Activated CD4-positive, alpha-beta T cell treated with anti-CD3 and anti-CD28 coated beads, Interleukin-2, amount 10 ng/mL, durations not matched to agents 7 days and 5 days (primary cell): ENCODE data around the gene DUSP23. TPM values are rescaled to one million over a fixed set of nuclear protein-coding genes. Genes with fewer than 3 reads are reported as not detected.
A peak's percentile ranks its signal among the peaks of the same experiment; 100 is the strongest.

Source experiments
- CTCF ChIA-PET: fragments of 350-600 bp; sonication (Branson Sonifier 250); formaldehyde crosslinking; loops from one replicate; lab custom pipeline; 2021; ENCODE audit warnings: antibody characterized with exemption; lab: Charles Lee
- POLR2A ChIA-PET: fragments of 350-600 bp; sonication (Branson Sonifier 250); formaldehyde crosslinking; loops from one replicate; lab custom pipeline; 2021; ENCODE audit warnings: antibody characterized with exemption; lab: Charles Lee
- DNase-seq: peaks from one replicate; pipeline ENCODE4 v3.0.0-alpha.2; 2020
- H3K27ac Mint-ChIP-seq: one replicate; pipeline ENCODE4 v1.8.0; 2021; ENCODE audit warnings: mild to moderate bottlenecking, moderate library complexity, mixed read lengths
- H3K27me3 Mint-ChIP-seq: one replicate; pipeline ENCODE4 v1.8.0; 2021; ENCODE audit warnings: mixed read lengths
- H3K36me3 Mint-ChIP-seq: one replicate; pipeline ENCODE4 v1.8.0; 2021; ENCODE audit warnings: low read depth, mixed read lengths
- H3K4me1 Mint-ChIP-seq: one replicate; pipeline ENCODE4 v1.8.0; 2021; ENCODE audit warnings: mixed read lengths
- H3K4me3 Mint-ChIP-seq: one replicate; pipeline ENCODE4 v1.8.0; 2021; ENCODE audit warnings: mild to moderate bottlenecking, moderate library complexity, mixed read lengths
- H3K9me3 Mint-ChIP-seq: one replicate; pipeline ENCODE4 v1.8.0; 2021; ENCODE audit warnings: mixed read lengths
- total RNA-seq, 2 experiments: library from RNA; stranded (reverse); gene quantifications; one replicate each; pipeline ENCODE4 v1.2.3, GENCODE V29; 2021

Gene DUSP23
- 10 to 100 TPM; 22.9 to 23.8 TPM for total RNA-seq

DNA sequence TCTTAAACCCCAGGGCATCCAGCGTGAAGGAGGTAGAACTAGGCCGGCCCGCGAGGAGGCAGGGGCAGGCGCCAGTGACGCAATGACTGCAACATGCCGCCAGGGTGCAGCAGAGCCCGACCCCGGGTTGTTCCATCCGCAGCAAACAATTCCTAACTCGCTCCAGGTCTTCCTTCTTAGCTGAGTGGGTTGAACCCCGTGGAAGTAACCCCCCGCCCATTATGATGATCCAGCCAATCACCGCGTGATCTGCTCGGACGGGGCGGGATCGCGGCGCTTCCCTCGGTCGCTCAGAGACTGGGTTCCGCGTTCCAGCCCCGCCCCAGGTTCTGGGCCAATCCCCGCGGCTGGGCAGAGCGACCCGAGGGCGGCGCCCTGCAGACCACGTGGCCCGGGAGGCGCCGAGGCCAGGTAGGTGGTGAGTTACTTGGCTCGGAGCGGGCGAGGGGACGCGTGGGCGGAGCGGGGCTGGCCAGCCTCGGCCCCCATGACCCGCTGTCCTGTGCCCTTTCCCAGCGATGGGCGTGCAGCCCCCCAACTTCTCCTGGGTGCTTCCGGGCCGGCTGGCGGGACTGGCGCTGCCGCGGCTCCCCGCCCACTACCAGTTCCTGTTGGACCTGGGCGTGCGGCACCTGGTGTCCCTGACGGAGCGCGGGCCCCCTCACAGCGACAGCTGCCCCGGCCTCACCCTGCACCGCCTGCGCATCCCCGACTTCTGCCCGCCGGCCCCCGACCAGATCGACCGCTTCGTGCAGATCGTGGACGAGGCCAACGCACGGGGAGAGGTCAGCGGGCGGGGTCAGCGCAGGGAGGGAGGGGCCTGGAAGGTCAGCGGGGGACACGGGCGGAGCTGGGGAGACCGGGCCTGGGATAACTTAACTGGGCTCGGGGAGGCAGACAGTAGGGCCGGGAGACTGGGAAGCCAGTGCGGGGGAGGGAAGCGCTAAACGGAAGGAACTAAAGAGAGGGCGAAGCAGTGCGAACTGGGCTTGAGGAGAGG, at the start of gene DUSP23:
DUSP23 (plus strand) TSS at position 380 of the 1,000 bp plus-strand sequence; CDS start at position 519, 139 bp downstream.
- Mint-ChIP-seq H3K4me1 (peaks cover 30% of the 10 kb centered on the region), H3K4me3 (peak within 1 kb of the TSS; percentile 75), H3K27ac (peak within 1 kb of the TSS; percentile 41), H3K27me3 (peaks cover 8% of the 10 kb centered on the region), H3K9me3 (no peaks in the 10 kb centered on the region), H3K36me3 (no peaks in the 10 kb centered on the region)
- peak; percentile 96 for DNase-seq
- CTCF ChIA-PET: interaction anchor here (0.6 to 1.6 kb wide), 15 partner anchors 9 to 227 kb away, joined by 3 to 12 read pairs (median 3); partner anchors contain the start of gene FCRL6
- POLR2A ChIA-PET: no interaction called here

DNA sequence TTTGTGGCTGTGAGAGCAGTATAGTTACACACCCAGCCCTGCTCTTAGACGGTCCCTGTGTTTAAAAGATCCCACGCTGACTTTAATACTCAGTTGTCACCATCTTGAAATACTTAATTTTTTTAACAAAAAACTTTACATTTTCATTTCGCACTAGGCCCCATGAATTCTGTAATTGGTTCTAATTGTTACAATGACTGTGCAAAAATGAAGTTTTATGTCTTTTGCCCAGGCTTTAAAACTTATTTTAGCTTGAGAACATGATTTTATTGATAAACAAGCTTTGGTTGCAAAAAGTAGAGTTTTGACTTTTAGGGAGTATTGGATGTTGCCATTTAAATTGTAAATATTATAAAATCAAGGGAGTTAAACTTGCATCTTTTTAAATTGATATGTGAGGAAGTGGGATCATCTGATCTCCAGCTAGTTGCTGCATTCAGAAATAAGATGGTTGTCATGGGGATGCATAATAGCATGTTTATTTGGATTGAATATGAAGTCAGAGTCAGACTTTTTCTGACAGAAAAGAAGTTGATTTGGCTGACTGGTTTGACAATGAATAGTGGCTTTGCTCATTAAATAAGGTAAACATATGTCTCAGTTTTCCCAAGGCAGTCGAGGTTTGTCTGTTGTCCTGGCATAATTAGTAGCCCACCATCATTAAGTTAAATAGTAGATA, 43.4 kb upstream of the DUSP23 start:
- no peak overlapping the region for H3K27ac Mint-ChIP-seq
- POLR2A ChIA-PET: no interaction called here

DNA sequence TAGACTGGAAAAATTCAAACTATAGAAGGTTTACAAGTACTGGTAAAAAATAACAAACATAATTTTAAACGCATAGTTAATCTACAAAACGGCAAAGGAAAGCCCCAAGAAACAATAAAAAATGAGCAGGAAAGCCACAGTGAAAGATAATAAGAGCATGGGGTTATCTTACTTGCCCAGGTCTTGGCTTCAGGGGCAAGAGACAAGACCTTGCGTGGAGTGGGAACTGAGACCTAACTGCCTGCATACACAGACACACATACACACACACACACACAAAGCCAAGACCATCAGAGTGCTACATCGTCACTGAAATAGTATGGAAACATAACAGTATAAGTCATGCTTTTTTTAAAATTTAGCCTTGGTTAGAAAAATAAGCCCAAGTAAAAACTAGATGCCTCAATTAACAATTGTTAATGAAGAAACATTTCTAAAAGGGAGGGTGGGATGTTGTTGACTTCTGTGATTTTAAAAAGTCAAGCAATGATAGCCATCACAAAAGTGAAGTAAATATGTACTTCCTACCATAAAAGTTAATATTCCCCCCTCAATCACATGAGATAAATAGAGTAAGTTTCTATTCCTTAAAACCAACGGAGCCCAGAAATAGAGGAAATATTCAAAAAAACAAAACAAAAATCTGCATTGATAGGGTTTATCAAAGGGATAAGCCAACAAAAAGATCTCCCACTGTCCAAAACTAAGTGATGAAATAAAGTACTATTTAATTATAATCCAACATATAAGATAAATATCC, 36.9 kb upstream of the DUSP23 start:
- POLR2A ChIA-PET: no interaction called here
- H3K4me3 Mint-ChIP-seq: no peak overlapping the region
- H3K9me3 Mint-ChIP-seq: no peaks in the 10 kb centered on the region
- no peaks in the 10 kb centered on the region for H3K4me1 Mint-ChIP-seq
- no peaks in the 10 kb centered on the region for H3K36me3 Mint-ChIP-seq
- DNase-seq: no peak
- no peak overlapping the region for H3K27ac Mint-ChIP-seq
- peaks cover 11% of the 10 kb centered on the region for H3K27me3 Mint-ChIP-seq
- CTCF ChIA-PET: no interaction called here

More for the DNA sequence above, 43.4 kb upstream of the DUSP23 start:
- Mint-ChIP-seq H3K4me1 (no peaks in the 10 kb centered on the region), H3K27me3 (peaks cover 19% of the 10 kb centered on the region), H3K36me3 (no peaks in the 10 kb centered on the region), H3K4me3 (no peak overlapping the region), H3K9me3 (no peaks in the 10 kb centered on the region)
- no peak for DNase-seq
- CTCF ChIA-PET: no interaction called here

DNA sequence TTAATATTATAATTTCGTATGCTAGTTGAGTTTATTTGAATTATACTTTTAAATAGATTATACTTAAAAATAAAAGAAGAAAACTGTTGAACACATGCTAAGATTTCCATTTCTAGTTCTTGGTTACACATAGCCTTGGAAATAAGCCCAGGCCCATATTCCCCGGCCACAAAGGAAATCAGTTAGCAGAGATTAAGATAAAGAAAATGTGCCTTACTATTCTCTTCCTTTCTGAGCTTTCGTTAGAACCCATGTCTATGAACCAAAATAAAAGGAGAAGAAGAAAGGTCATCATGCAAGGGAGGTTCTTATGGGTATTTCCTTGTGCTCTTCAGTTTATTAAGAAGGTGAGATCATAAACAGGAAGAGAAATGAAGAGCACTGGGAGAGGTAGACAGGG, 34.1 kb upstream of the DUSP23 start:
- no peak overlapping the region for H3K27ac Mint-ChIP-seq
- no peak overlapping the region for H3K4me3 Mint-ChIP-seq
- peaks cover 7% of the 10 kb centered on the region for H3K27me3 Mint-ChIP-seq
- H3K9me3 Mint-ChIP-seq: no peaks in the 10 kb centered on the region
- H3K36me3 Mint-ChIP-seq: no peaks in the 10 kb centered on the region
- H3K4me1 Mint-ChIP-seq: no peaks in the 10 kb centered on the region
- no peak for DNase-seq
- CTCF ChIA-PET: interaction anchor here (0.5 kb wide), 1 partner anchor 15 kb away, joined by 3 read pairs; no protein-coding TSS in a partner anchor
- POLR2A ChIA-PET: no interaction called here

DNA sequence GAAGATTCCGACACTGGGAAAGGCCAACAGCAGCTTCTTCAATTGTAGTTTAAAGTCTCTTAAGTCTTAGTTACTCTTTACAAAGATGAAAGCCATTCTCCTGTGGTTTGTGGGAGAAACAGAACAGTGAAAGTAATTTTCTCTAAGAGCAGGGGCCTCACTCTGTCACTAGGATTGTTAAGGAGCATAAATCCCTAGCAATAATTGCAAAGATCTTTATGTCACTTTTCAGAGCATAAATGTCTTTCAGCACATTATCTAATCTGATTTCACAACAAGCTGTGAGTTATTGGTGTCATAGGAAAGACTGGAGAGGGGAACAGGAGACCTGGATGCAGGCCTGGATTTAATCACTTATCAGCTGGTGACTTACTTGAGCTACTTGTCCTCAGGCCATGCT, 32.4 kb upstream of the DUSP23 start:
- Mint-ChIP-seq H3K27me3 (peaks cover 2% of the 10 kb centered on the region), H3K4me1 (no peaks in the 10 kb centered on the region), H3K36me3 (no peaks in the 10 kb centered on the region), H3K4me3 (no peak overlapping the region), H3K27ac (no peak overlapping the region), H3K9me3 (no peaks in the 10 kb centered on the region)
- ChIA-PET POLR2A (interaction anchor here (0.5 kb wide), 1 partner anchor 122 kb away, joined by 6 read pairs; no protein-coding TSS in a partner anchor), CTCF (interaction anchor here (1.0 kb wide), 1 partner anchor 9 kb away, joined by 4 read pairs; no protein-coding TSS in a partner anchor)
- no peak for DNase-seq

DNA sequence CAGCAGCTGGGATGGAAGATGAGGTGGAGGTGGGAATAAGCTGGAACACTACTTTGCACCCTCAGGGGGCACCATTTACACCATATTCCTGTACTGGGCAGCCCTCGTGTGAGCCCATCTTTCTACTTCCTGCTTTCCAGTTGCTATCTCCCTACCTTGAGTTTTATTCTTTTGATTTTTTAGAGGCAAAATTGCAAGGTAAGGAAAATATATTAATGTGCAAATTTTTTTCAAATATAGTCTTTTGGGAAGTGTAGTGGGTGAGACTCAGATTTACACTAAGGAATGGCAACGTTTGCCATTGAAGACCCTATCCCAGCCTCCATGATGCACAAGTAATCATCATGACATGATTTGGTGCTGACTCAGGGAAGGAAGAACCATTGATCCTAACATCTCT, 31.1 kb upstream of the DUSP23 start:
- ChIA-PET CTCF (no interaction called here), POLR2A (no interaction called here)
- Mint-ChIP-seq H3K27me3 (no peaks in the 10 kb centered on the region), H3K4me3 (no peak overlapping the region), H3K27ac (no peak overlapping the region), H3K36me3 (no peaks in the 10 kb centered on the region), H3K9me3 (no peaks in the 10 kb centered on the region), H3K4me1 (no peaks in the 10 kb centered on the region)
- no peak for DNase-seq

DNA sequence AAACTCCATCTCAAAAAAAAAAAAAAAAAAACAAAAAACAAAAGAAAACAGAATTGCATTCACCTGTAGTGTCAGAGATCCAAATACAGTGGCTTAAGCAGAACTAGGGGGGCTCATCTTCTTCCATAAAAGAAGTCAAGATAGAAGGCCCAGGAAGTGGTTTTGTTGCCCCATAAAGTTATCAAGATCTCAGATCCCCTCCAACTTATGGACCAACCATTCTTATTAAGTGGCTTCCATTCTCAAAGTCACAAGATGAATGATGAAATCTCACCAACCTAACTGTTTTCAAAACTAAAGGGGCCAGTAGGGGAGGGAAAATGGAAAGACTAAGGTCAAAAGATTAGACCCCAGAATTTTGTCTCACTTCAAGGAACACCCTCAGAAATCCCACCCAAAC, 30.1 kb upstream of the DUSP23 start:
- Mint-ChIP-seq H3K27ac (no peak overlapping the region), H3K4me3 (no peak overlapping the region), H3K27me3 (no peaks in the 10 kb centered on the region), H3K4me1 (no peaks in the 10 kb centered on the region), H3K9me3 (no peaks in the 10 kb centered on the region), H3K36me3 (no peaks in the 10 kb centered on the region)
- DNase-seq: no peak
- ChIA-PET POLR2A (no interaction called here), CTCF (no interaction called here)

DNA sequence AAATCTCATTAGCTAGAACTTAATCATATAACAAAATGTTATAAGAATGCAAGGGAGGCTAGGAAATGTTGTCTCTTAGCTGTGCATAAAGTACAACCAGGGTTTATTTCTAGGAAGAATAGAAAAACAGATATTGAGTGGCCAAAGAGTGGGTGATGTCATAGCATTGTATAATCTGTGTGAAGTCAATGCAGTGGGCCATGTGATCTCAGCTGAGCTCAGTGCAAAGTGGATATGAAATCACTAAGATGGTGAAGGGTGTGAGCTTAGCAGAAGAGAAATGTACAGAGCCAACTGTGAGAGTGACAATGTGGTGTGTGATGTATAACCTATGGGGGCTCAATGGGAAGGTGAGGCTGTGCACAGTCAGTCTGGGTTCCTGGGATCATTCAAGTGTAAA, 29.7 kb upstream of the DUSP23 start:
- no peaks in the 10 kb centered on the region for H3K4me1 Mint-ChIP-seq
- CTCF ChIA-PET: no interaction called here
- H3K36me3 Mint-ChIP-seq: no peaks in the 10 kb centered on the region
- no peak overlapping the region for H3K4me3 Mint-ChIP-seq
- DNase-seq: no peak
- H3K27ac Mint-ChIP-seq: no peak overlapping the region
- H3K27me3 Mint-ChIP-seq: no peaks in the 10 kb centered on the region
- no peaks in the 10 kb centered on the region for H3K9me3 Mint-ChIP-seq
- POLR2A ChIA-PET: no interaction called here

DNA sequence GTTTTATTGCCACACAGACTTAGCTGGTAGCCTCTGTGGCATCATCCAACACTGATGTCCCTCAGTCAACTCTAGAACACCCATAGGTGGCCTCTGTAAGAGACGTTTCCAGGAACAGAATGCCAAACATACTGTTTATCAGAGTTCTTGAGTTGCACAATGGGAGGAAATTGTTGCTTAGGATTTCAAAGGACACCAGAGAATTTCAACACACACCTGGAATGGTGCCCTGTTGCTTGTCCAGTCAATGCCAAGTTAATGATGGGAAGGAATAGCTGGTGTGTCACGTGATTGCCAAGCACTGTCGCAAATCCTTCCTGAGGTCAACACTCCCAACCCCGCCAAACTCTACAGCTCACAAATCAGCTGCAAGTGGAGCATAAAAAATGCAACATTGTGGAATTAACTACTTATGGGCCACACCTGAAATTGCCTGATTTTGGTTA, 28.6 kb upstream of the DUSP23 start:
- no peaks in the 10 kb centered on the region for H3K36me3 Mint-ChIP-seq
- no peaks in the 10 kb centered on the region for H3K9me3 Mint-ChIP-seq
- H3K27me3 Mint-ChIP-seq: no peaks in the 10 kb centered on the region
- no peak overlapping the region for H3K4me3 Mint-ChIP-seq
- ChIA-PET CTCF (no interaction called here), POLR2A (no interaction called here)
- H3K27ac Mint-ChIP-seq: no peak overlapping the region
- H3K4me1 Mint-ChIP-seq: no peaks in the 10 kb centered on the region
- DNase-seq: no peak

DNA sequence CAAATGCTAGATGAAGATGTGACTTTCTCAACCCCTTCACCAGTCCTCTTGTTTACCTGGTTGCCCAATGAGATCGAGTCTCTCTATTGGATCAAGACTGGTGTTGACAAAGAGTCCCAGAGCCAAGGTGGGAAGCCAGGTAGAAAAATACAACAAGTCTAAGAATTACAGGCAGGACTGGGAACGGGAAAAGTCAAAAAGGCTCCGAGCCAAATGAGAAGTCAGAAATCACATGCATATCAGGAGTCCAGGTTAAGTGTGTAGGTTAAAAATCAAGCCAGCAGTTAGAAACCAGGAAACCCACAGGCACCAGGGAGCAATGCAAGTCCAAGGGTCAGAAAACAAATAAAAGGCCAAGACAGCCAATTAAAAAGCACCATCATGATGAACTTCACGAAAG, 27.4 kb upstream of the DUSP23 start:
- ChIA-PET CTCF (no interaction called here), POLR2A (no interaction called here)
- no peak overlapping the region for H3K4me3 Mint-ChIP-seq
- no peaks in the 10 kb centered on the region for H3K27me3 Mint-ChIP-seq
- no peaks in the 10 kb centered on the region for H3K9me3 Mint-ChIP-seq
- no peaks in the 10 kb centered on the region for H3K4me1 Mint-ChIP-seq
- DNase-seq: no peak
- no peak overlapping the region for H3K27ac Mint-ChIP-seq
- H3K36me3 Mint-ChIP-seq: no peaks in the 10 kb centered on the region

DNA sequence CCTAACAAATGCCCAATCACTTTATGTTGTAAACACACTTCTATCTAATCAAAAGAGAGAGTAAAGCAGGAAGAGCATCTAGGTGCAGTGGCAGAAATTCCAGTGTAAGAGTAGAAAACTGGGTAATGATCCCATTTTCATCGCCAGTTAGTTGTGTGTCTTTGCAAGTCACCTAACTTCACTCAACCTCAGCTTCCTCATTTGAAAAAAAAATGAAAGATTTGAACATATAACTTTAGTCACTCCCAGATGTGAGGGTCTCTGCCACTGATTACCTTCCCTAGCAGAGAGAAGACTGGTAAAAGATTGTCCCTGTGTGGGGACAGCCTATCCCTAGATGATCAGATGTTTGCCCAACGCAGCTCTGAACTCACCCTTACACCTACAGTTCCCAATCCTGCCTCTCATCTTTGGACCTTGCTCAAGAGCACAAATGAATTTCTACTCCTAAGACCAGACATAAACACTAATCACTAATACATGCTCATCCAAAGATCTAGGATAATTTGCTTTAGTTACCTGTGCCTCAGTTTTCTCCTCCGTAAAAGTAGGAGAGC, 25.2 kb upstream of the DUSP23 start:
- Mint-ChIP-seq H3K27me3 (no peaks in the 10 kb centered on the region), H3K27ac (no peak overlapping the region), H3K36me3 (no peaks in the 10 kb centered on the region), H3K4me3 (no peak overlapping the region), H3K4me1 (no peaks in the 10 kb centered on the region), H3K9me3 (no peaks in the 10 kb centered on the region)
- DNase-seq: no peak
- POLR2A ChIA-PET: no interaction called here
- CTCF ChIA-PET: no interaction called here

DNA sequence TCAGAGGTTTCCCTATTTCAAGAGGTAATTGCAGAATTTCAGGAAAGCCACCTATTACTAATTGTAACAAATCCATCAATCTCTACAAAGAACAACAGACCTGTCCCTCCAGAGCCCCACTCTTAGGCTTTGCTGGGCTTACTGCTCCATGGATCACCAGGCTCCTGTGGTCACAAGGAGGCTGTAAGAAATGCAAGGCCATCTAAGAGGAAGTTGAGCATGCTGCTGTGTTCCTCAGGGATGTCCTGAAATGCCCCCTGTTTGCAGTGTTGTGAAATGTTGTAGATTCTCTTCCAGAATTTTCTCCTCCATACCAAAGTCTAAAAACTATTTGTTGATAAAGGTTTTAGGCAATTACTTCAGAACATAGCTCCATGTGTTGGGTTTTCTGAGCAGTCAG, 24.4 kb upstream of the DUSP23 start:
- no peaks in the 10 kb centered on the region for H3K9me3 Mint-ChIP-seq
- H3K27ac Mint-ChIP-seq: no peak overlapping the region

More for the DNA sequence above, 24.4 kb upstream of the DUSP23 start:
- Mint-ChIP-seq H3K36me3 (no peaks in the 10 kb centered on the region), H3K27me3 (no peaks in the 10 kb centered on the region), H3K4me1 (no peaks in the 10 kb centered on the region), H3K4me3 (no peak overlapping the region)
- DNase-seq: no peak
- CTCF ChIA-PET: interaction anchor here (1.7 kb wide), 1 partner anchor 8 kb away, joined by 4 read pairs; no protein-coding TSS in a partner anchor
- POLR2A ChIA-PET: no interaction called here
